C4-2B (cell line): ENCODE results near the gene RAPGEF1.

Experiments used
- CTCF ChIP-seq: fragments of 450-650 bp; conservative IDR thresholded peaks from 2 replicates; pipeline ENCODE4 v1.5.1; 2017; ENCODE audit warnings: mild to moderate bottlenecking
- ZFX ChIP-seq: fragments of 450-650 bp; IDR thresholded peaks from 2 replicates; pipeline ENCODE4 v1.6.1; 2017

GRCh38 chr9:131661568-131662288 lies 78.1 kb downstream of the RAPGEF1 start:
- TF ChIP-seq CTCF (no peak), ZFX (no peak)
